GM18508 (cell line): Measurements from ENCODE around the gene FSHR.

Experiments
- ATAC-seq: cut with Tn5 transposase; IDR thresholded peaks from one replicate; pipeline ENCODE4 v1.9.1; 2021; ENCODE audit warnings: moderate number of reproducible peaks; ENCODE audit not compliant: insufficient read depth, unreplicated experiment

FSHR gene

DNA sequence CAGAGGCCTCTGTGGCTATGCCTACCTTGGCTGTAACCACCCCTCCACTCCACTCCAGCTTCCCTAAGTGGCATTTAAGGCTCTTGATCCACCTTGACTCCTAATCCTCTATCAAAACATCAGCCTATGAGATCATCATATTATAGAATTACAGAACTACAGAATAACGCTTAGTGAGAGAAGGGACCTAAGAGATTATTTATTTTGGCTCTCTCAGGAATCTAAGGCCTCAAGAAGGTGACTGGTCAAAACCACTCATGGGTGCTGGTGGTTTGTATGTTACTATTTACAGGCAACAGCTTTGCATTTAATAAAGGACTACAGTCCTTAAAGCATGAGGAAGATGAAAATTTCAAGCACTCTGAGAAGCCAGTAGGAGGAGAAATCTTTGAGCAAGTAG lies 118.8 kb downstream of the FSHR start:
- ATAC-seq = no peak

DNA sequence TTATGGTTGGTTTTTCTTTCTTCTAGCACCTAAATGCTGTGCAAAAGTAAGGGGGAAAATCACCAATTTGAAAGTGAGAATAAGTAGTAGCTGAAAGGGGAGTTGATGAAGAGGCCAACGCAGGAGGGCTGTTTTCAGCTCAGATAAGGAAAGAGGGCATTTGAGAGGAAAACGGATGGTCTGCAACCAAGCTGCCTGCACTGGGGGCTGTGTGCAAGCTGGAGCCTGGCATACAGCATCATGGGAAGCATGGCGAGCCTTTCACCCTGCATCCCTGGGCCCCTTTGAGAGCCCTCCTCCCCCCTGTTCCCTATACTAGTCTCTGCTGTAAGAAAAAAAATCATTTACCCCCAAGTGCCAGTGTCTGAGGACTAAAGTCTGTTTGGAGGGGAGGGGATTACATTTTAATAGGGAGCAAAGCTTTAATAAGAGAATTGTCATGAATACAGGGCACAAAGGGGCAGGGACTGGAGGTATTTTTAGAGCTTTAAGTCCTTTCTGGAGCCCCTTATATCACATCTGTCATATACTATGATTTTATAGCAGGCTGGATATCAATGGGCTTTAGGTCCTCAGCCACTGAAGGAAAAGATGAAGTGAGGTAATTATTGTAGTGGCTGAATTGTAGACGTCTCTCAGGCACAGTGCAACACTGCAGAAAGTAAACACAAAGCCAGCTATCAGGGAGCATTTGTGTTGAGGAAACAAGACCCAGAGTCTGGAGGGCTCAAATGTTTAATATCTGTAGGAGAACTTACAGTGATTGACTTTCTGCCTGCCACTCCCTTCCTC lies 120.7 kb downstream of the FSHR start:
- ATAC-seq = no peak

DNA sequence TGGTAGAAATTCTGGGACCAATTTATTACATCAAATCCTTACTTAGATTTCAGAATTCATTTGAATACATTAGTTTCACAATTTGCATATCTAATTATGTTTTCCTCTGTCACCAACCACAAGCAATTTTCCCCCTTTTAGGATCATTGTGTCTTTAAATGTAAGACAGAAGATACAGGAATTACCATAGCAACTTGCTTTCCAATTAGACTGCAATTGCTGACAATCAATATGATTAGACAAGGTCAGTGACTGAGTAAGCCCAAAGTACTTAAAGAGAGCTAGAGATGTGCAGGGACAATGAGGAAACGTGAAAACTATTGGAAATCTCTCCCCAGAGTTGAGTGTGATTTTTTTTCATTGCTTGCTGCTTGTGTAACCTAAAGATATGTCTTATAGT lies 121.4 kb downstream of the FSHR start:
- no peak for ATAC-seq

DNA sequence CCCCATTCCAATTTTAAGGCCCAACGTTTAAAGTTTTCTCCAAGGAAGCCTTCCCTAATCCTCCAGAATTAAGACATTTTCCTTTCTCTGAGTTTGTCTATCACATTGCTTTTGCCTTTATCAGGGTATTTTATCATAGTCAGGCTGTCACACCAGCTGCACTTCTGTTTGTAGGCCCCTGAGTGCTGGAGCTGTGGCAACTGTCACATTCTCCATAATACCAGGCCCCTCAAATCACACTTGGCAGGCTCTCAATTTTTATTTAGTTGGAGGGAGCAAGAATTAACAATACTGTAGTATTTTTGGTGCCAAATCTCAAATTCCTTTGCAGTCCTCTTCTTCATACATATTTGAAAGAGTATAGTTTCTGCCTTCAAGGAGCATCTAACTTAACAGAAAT lies 122.2 kb downstream of the FSHR start:
- no peak for ATAC-seq

DNA sequence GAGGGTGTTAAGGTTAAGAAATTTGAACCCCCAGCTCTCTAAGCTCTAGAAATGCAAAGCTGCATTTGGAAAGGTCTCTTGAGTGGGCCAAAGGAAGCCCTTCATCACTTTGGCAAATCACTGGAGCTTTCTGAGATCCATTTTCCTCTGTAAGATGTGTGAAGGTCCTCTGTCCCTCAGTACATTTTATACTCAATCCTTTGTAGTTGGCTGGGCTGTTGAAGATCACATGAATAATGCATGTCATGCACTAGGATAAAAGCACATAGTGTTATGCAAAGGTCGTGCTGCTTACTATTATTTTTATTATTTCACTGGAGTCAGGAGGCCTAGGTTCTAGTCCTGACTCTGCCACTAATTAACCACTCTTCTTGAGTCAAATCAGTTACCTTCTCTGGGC lies 124.9 kb downstream of the FSHR start:
- no peak for ATAC-seq

DNA sequence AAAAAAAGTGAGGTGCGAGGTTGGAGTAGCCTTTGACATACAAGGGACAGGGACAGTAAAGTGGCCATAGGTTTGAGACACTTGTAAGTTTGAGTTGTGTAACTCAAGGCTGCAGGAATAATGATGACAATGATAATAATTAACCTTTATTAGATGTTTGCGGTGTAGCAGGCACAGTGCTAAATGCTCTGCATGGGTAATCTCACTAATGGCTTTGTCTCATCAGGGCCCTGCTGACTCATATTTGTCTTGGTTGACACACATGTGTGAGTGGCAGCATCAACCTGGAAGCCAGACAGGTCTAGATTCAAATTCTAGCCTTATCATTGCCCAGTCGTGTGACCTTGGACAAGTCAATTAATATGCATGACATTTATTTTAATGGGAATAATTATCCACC lies 126.2 kb downstream of the FSHR start:
- ATAC-seq = peak; percentile 97

DNA sequence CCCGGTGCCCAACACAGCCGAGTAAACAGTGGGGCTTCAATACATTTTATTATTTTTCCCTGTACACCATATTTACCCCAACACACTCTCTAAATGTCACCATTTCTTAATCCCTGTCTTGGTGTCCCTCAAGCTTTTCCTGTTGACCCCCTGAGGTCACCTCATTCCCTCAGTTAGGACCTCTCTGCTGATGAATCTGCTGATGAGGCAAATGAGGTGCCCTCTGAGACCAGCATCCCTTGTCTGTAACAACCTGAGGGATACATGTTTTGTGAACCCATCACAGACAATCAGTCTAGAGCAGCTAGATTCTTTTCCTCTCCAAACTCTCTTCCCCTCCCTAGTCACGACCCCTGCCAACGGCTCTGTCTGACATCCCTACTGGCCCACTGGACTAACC lies 127.6 kb downstream of the FSHR start:
- ATAC-seq = no peak

DNA sequence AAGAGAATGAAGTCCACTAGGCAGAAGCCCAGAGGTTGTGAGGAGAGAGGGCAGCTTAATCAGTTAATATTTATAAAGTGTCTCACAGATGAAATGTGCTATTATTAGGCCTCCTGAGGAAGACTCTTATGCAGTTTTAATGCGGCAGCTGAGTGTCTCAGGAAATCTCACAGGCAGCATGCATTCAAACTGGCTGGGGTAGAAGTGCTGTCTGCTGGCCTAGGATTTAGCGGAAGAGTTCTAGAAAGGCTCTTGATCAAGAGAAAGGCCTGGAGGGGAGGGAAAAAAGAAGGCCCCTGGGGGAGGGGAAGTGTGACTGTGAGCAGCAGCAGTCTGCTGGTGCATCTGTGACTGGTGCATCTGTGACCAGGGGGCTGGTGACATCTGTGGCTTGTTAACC lies 133.0 kb downstream of the FSHR start:
- no peak for ATAC-seq

DNA sequence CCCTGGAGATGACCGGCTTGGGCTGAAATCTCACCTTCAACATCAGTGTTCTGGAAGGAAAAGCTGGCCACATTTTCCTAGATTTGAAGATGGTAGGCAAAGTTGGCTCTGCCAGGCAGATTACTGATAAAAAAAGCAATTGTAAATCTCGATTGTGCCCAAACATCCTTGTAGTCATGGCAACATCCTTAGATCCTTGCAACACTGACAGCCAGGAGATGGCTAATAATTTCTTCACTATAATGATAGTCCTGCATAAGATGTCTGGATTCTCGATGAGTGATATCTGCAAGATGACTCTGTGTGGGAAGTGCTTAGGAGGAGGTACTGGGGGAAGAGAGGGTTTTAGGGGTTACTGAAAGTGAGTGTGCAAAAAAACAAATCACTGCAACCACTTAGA lies 149.1 kb downstream of the FSHR start:
- ATAC-seq = no peak

DNA sequence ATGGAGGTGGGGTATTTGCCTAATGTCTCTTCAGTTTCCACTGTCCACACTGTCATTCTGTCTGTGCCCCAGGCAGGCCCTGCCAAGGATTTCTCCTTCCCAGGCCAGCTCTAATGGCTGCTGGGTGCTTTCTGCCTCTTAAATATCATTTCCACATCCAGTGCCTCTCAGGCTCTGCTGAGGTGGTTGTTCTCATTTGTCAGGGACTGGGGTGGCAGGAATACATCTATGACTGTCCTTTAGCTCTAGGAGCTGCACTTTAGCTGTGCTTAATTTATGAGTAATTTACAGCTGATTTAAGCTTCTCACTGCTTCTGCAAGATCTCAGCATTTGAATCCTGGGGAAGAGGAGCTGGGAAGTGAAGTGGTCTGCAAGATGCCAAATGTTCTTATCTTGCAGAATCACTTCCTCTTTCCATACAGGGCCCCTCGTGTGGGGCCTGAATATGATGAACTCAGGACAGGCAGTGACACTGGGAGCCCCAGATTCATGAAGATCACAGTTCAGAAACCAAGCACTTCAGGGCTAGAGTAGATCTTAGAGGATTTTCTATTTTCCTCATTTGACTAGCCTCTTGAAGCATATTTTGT lies 150.2 kb downstream of the FSHR start:
- ATAC-seq = peak; percentile 52

DNA sequence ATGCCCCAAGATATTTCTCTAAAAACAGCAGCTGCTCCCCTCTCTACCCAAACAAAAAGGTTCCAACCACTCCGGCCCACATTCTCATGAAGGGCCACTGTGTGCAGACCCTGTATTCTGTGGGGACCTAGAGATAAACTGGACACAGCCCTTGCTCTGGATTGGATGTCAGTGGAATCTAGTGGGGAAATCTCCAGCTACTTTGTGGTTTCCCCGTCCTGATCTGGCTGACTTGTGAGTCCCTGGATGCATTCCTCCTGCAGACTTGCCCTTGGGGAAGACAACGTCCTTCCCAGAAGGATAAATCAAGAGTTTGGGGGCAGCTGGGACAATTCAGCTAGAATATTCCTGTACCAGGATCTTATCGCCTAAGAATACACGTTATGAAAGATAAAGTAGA lies 151.1 kb downstream of the FSHR start:
- ATAC-seq = no peak

DNA sequence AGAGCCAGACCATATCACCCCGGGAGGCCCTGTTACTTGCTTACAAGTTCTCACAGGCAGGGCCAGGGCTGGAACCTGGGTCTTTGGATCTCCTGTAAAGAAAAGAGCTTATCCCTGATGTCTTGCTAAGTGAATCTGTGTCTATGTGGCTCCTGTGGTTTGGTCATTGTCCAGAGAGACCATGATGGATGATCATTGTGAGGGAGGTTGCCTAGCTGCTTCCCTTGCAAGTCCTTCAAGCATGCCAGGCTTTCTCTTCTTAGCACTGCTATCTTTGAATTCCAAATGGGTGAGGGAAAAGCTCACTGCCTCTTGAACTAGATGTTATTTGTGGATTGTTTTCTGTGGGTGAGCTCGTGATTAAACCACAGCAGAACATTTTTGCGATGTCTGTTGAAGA lies 151.6 kb downstream of the FSHR start:
- ATAC-seq = no peak

DNA sequence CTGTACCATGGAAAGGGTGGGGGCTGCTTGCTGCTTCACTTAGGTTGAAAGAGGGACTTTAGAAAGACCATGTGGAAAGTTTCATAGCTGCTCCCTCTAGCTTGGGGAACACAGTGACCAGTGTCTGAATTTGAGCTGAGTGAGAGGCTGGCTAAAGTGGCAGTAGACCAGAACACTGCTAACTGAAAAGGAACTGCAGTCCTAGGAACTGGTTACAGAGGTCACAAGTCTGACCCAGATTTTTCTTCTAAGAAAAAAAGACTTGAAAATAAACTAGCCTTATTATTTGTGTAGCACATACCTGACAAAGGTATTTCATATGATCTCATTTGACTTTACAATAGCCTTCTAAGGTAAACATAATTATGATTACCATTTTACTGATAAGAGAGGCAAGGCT lies 153.6 kb downstream of the FSHR start:
- ATAC-seq = no peak

DNA sequence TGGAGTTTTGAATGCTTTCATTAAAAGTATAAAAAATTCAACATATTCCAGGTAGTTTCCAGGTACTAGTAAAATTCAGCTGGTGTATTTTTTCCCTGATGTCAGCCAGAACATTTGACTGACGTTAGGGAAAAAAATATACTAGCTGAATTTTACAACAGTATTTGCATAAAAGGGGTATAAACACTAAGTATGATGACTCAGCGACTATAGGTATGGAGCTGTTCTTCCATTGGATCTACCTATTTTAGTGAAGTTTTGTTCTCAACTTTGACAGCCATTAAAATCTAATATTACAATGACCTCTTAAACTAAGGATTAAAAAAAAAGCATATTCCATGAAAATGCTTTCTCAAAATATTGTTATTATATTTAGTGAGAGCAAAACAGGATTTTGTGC lies 155.9 kb downstream of the FSHR start:
- no peak for ATAC-seq

DNA sequence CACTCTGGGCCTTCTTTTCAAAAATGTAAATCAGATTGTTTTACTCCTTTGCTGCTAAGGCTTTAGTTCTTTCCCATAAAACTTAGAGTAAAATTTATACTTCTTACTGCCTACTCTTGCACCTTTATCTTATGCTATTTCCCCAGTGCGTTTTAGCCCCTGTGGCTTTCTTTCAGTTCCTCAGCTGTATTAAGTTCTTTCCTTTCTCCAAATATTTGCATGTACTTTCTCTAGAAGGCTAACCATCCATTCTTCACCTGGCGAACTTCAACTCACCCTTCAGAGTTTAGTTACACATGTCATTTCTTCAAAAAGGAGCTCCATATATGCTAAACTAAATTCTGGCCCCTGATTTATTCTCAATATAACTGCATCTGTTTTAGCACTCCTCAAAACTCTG lies 160.7 kb downstream of the FSHR start:
- peak; percentile 35 for ATAC-seq

DNA sequence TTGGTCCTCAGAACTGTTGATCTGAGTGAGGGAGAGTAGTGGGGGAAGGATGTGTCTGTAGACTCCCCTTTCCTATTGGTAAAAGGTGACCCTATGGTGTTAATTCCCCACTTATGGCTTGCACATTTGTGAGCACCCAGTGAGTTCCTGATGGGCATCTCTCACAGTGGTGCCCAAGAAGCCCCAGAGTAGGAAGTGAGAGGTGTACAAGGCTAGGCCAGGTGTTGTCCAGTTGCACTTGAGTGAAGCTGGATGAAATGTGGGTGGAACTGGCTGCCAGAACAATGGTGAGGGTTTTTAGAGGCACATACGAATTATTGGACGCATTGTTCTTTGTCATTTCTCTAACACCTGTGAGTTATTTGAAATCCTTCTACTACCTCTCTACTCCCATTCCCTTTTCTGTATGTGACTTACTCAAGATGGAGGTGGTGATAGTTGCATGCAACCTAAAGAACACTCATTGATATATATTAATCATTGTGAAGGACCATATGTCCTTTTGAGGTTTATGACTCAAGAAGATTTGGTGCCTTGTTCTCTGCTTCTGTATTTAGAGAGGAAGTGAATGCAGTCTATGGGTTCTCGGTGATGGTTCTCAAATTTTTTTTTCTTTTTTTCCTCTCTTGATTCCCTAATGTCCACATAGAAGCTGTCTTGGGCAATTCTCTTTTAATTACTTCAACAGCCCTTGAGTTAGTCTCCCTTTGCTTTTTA lies 162.7 kb downstream of the FSHR start:
- no peak for ATAC-seq

DNA sequence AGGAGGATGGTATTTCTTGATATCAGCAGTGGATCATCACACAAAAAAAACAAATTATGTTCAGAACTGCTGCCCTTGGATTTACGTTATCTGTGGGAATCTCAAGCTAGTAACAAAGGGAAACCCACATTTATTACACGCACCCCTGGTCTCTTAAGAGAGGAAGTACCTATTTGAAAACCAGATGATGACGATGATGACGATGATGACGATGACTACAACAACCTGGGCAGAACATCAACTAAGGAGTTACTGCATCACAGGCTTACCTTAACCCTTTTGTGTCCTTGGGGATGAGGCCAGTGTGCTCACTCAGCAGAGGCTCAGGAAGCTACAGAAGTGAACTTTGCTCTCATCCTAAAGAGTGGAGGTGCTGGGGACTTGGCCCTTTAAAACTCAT lies 169.4 kb downstream of the FSHR start:
- no peak for ATAC-seq

DNA sequence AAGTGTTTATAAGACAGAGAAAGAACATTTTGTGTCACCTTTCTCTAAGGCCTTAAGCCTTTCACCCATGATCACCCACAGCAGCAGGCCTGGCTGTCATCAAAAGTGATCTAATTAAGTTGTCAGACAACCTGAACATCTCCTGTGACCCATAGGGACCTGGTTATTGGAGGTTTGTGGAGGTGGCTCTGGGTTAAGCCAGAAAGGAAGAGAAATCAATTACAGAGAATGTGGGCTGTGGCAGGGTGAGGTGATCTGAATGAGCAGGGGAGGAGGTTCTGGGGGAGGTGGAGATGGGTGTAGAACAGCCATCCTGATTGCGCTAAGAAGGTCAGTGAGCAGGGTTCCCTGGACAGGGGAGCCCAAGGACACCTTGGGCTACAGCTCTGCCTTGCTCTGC lies 170.8 kb downstream of the FSHR start:
- no peak for ATAC-seq

DNA sequence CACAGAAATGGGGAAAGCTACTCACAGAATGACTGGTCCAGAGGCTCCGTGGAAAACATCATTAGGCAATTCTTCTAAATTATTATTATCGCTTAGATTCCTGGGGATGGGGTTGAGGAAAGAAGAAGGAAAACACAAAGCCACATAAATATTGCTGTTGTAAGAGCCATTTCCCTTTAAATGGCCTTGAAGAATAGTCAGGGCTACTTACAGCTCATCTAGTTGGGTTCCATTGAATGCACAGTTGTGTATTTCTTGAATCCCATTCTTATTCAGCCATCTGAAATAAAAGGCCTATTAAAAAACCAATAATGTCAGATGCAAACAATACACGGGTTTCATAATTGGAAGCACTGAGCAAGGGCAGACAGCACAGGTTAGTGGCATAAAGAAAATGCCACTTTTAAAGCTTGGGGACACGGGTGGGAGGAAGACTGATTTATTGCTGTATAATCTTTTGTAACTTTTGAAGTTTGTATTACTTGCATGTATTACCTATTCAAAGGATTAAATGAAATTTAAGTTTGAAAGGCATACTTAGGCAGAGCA lies 171.4 kb downstream of the FSHR start:
- no peak for ATAC-seq

DNA sequence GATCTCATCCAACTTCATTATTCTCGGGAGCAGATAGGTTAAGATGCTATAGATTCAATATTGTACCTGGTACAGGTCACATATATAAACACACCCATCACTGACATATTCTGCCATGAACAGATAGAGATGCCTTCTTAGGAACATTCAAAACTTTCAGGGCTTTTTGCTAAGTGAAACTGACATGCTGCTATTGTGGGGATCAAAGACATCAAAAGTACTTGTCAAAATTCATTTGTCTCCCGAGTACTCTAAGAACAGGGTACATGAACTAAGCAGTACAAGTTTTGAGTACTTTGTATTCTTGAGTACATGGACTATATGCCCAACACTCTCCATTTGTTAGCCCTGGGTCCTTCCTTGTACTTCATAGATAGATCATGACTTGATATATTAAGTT lies 173.5 kb downstream of the FSHR start:
- no peak for ATAC-seq

DNA sequence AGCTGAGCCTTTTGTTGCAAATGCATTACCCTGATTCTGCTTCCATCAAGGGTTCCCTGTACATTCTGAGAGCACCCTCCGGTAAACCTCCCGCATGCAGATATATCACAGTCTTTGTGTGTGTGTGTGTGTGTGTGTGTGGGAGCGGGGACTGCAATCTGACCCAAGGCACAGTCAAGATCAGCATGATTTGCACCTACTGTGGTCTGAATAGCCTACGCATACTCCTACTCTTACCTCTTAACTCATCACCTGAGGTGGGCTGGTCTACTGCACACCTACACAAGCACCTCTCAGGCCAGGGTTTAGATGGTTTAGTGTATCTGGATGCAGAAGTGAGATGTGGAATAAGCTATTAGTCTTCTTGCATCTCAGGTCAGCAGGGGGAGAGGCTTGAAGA lies 174.6 kb downstream of the FSHR start:
- ATAC-seq = no peak
